COLO829 (cell line): Measurements from ENCODE around the gene SLC9B2.

ENCODE experiments used
- DNase-seq: peaks from one replicate; pipeline ENCODE4 v3.0.0; 2012; ENCODE audit warnings: low spot score

Gene SLC9B2

GRCh38 chr4:103076747-103077347, at the start of gene SLC9B2:
Gene SLC9B2 (minus strand): TSS chr4:103076761. CDS start chr4:103067550, 9,211 bp downstream.
- DNase-seq, result no peak

DNA sequence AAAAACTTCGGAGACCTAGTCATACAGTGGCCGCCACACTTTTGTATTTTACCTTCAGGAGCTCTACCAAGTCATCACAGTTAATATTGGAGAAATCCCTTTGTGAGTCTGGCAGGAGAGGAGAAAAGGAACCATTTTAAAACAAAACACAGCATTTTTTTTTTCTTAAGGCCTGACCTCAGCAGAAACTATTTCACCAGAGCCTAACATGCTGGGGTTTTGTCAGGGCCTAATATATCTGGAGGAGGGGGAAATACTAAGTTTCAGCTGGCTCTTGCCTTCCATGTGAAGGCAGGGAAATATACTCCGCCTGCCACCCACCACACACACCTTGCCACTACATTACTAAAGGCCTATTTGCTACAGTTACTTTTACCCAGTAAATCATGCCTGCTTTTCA, 49.6 kb upstream of the SLC9B2 start:
- no peak for DNase-seq

DNA sequence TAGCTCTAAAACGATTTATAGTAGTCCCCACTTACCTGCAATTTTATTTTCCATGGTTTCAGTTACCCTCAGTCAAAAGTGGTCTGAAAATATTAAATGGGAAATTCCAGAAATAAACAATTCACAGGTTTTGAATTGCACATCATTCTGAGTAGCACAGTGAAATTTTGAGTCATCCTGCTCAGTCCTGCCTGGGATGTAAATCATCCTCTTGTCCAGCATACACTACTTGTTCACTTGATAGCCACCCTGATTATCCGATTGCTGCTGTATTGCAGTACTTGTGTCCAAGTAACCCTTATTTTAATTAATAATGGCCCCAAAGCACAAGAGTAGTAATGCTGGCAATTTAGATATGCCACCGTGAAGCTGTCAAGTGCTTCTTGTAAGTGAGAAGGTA, 46.6 kb upstream of the SLC9B2 start:
- no peak for DNase-seq

GRCh38 chr4:103118166-103118565, 41.6 kb upstream of the SLC9B2 start:
- DNase-seq, result no peak

GRCh38 chr4:103111598-103111997, 35.0 kb upstream of the SLC9B2 start:
- DNase-seq, result no peak

- no peak for DNase-seq
Measured at GRCh38 chr4:103108542-103108941, 32.0 kb upstream of the SLC9B2 start.

DNA sequence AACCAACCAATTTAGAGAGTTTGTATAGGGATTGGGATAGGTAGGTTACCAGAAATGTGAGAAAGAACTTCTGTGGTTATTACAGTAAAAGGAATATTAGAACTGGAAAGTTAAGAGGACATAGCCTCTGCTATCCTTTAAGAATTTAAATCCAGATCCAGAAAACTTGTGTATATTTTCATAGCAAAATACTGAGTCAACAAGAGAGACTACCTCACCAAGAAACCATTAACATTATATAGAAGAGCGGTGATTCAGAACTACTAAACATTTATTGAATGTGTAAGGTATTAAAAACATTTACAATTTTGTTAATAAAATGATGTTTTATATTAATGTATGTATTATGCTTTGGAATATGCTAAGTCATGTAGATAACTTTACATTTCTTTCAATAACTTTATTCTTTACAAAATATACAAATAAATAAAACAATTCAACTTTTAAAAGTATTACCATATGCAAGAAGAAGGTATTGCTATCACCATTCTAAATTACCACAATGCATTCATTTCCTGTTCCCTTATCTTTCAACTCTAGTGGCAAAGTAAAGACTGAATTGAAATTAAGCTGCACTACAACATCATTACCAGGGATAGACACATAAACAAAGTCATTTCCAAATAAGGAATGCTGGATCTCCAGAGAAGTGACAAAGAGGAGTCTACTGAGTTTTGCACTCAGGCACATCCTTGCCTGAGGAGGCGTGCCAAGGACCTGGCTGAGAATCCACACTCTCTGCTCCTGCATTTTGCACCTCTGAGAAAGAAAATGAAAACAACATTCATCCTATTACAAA, 29.2 kb upstream of the SLC9B2 start:
- DNase-seq, result no peak

DNA sequence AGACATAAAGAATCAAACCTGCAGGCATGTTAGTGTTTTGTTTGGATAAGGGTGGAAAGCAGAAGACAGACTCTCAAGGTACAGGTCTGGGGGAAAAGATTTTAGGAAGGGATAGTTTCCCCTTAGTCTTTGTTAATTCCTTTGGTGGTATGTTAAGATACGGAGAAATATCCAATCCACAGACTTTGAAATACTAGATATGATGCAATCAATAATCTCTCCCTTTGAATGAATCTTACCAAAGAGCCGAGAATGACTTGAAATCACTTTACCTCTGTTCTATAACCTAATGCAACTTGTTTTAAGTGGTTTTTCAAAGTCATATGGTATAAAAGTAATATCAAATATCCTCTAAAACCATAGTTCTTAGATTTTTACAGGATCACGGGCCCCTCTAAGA, 28.3 kb upstream of the SLC9B2 start:
- DNase-seq, result no peak

GRCh38 chr4:103100691-103101090, 24.1 kb upstream of the SLC9B2 start:
- DNase-seq, result no peak

DNA sequence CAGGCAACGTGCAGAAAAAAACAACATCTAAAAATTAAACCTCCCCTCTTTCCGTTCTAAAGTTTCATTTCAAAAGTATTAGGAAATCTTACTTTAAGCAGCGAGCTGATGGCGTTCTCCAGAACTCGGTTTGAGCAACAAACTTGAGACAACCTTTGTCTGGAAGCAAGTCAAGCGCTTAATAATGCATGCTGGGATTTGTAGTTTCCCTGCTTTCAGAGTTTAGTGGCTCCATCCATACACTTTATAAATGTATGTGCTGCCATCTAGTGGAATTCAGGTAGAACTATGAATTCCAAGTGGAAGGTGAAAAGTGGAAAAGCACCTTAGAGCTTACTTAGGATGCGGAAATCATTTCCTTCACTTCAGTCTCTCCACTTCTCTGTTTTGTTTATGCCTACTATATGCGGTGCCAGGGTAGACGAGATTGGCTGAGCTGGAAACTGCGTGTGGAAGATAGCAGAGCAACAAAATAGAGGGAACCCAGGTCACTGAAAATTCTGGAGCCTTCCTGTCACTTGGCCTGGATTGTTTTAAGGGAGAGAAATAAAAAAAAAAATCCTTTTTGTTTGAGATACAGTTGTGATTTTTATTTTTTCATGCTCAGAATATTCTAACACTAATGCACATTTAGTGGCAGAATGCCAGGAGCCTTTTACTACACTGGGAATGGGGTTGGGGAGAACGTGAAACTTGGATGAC, 23.3 kb upstream of the SLC9B2 start, which contains the start of gene BDH2:
BDH2 (minus strand) TSS at position 144 of the 702 bp plus-strand sequence. CDS start 3,580 bp downstream, outside the sequence.
- peak; percentile 97 for DNase-seq

- no peak for DNase-seq
Measured at GRCh38 chr4:103098756-103099440, 22.3 kb upstream of the SLC9B2 start.

GRCh38 chr4:103098341-103098740, 21.8 kb upstream of the SLC9B2 start:
- DNase-seq, result no peak

DNA sequence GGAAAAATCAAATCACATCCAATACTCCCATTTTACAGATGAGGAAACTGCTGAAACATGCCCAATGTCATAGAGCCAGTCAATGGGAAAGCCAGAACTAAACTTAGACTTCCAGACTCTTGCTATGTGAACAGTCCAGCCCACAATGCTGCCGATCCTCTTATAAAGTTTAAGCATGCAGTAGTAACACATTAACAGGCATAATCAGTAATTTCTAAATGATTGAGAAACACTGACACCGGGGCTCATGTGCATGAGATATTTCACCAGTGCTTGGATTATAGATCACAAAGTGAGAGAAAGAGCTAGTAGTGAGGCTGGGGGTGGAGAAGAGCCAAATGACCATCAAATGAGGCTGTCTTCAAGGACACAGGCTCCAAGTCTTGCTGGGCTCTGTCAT, 20.6 kb upstream of the SLC9B2 start:
- DNase-seq, result no peak

GRCh38 chr4:103095080-103095479, 18.5 kb upstream of the SLC9B2 start:
- no peak for DNase-seq

- no peak for DNase-seq
Measured at GRCh38 chr4:103092245-103092644, 15.7 kb upstream of the SLC9B2 start.

DNA sequence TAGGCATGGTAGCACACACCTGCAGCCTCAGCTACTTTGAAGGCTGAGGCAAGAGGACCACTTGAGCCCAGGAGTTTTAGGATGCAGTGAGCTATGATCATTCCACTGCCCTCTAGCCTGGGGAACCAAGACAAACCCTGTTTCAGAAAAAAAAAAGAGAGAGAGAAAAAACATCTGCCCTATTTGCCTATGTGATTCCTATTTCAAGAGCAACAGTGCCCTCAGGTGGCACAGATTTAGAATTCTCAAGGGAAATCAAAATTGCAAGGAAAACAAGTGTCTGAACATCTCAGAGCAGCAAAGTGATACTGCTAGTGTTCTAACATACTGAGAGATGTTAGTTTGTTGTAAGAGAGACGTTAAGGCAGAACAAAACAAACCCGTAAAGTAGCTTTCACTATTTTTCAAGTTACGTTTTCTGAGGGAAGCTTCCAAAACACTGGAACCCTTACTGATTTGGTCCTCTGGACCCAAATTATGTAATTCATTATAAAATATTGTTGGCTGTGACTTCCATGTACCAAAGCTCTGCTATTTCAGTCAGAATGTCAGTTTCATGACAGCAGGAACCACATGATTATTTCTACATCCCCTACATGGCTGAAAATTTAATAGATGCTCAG, 15.2 kb upstream of the SLC9B2 start:
- no peak for DNase-seq

DNA sequence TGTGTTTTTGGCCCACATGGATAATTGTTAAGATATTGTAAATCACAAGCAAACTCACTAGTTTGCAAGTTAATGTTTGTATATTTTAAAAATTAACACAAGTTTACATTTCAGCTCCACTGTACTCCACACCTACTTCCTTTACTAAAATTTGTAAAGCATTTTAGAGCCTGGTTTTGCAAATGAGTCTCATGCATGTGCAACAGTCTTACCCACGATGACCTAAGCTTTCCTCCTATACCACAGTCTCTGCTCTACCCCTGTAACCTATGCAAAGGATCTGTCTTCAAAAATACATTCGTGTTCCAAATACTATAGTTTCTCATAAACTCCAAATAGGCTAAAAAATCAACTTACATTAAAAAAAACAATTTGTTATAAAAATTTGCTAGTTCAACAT, 12.9 kb upstream of the SLC9B2 start:
- no peak for DNase-seq

- no peak for DNase-seq
Measured at GRCh38 chr4:103086551-103086950, 10.0 kb upstream of the SLC9B2 start.

DNA sequence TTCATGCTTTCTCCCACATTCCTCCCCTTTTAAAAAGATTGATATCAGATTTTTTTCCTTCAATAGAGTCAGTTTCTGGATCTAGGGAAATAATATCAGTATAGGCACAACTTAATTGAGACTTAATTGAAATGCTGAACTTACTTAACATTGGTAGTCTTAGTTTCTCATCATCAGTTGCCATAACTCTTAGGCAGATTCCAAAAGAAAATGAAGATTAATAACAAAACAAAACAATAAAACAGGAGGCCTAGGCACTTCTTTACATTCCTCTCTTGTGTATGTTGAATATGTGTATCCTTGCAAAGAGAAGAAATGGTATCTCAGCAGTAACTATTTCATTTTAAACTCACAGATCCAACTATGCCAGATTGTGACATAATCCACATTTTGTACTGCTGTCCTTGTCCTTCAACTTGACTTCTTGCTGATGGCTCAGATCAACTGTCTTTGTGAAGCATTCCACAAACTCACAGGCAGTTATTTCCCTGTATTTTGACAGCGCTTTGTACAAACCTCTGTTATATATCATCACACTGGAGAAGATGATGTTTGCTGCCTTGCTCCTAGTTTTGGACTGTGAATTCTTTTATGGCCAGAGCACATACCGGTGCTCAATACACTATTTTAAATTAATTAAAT, 9.1 kb upstream of the SLC9B2 start:
- no peak for DNase-seq

DNA sequence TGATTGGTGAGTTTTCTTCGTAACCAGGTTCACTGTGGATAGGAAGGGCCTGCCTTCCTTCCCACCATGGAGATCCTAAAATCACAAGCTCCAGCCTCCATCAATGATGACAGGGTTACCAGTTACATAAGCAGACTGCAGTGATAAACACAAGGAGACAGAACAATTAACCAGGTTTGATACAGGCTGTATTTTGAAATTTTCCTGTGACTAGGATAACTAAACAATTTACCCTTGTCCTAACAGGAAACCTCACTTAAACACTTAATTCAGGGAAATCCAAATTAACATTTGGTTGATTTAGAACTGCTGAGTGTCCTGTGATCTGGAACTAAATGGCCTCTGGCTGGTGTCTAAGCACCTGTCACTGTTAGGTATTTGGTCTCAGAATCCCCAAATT, 3.1 kb upstream of the SLC9B2 start:
- no peak for DNase-seq
